GM19467 (cell line): ENCODE results near the gene LATS2.

Experiments
- ATAC-seq: cut with Tn5 transposase; IDR thresholded peaks from one replicate; pipeline ENCODE4 v1.9.1; 2021; ENCODE audit warnings: mild to moderate bottlenecking, moderate library complexity; ENCODE audit not compliant: unreplicated experiment

LATS2 gene

GRCh38 chr13:21048901-21049698 lies 12.3 kb downstream of the LATS2 start:
- no peak for ATAC-seq

- no peak for ATAC-seq
Measured at GRCh38 chr13:21047591-21048282, 13.6 kb downstream of the LATS2 start.

- no peak for ATAC-seq
Measured at GRCh38 chr13:21047087-21047486, 14.3 kb downstream of the LATS2 start.

- ATAC-seq = no peak
Measured at GRCh38 chr13:21046203-21046602, 15.2 kb downstream of the LATS2 start.

DNA sequence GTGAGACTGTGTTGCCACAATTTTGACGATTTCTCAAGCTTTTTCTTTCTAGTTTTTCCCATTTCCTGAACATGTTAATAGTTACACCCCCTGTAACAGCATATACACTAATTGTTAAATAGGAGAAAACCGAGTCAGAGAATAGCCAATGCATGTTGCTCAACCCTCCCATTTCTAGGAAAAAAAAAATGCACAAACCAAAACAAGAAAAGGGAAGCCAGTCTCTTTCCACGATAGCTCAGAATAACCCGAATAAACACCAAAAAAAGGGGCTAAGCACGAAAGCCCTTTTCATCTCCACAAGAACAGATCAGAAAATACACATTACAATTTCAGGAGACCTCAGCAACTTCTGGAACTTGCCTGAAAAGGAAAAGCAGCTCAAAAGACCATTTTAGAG lies 16.3 kb downstream of the LATS2 start:
- ATAC-seq = no peak

DNA sequence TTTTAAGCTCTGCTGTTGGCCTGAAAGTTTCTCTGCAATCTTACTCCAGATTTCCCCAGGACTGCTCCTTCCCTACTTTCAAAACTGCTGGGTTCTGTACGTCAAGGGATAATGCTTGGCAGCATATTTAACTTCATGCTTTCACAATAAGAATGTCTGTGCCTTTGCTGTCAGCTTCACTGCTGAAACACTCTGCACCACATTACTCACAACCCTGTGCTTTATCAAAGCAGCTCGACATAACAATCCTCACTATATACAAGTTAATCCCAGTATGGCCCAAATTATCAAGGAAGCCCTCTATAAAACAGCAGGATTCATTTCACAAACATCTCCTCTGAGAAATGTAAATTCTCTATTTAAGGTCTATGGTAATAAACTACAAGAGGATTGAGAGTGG lies 17.5 kb downstream of the LATS2 start:
- ATAC-seq = no peak

DNA sequence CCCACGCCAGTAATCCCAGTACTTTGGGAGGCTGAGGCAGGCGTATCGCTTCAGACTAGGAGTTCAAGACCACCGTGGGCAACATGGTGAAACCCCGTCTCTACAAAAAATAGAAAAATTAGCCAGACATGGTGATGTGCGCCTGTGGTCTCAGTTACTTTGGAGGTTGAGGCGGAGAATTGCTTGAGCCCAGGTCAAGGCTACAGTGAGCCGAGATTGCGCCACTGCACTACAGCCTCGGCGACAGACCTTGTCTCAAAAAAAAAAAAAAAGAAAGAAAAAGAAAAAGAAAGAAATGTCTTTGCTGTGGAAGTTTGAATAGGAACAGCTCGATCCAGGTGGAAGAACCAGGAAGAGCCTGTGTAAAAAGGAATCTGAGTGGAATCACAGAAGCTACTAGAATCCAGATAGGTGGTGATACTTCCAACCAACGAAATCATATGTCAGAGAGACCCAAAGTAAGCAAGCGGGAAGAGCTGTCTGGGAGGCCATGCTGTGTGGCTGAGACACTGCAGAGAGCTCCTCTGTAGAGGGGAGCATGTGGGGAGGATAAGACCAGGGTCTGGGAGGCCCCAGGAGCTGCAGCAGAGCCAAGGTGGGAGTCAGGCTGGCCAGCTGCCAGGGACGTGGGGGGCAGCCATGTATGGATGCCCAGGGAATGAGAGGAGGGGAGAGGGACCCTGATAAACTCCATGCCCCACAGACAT lies 21.1 kb downstream of the LATS2 start:
- no peak for ATAC-seq

GRCh38 chr13:21039097-21039800 lies 22.1 kb downstream of the LATS2 start:
- no peak for ATAC-seq

DNA sequence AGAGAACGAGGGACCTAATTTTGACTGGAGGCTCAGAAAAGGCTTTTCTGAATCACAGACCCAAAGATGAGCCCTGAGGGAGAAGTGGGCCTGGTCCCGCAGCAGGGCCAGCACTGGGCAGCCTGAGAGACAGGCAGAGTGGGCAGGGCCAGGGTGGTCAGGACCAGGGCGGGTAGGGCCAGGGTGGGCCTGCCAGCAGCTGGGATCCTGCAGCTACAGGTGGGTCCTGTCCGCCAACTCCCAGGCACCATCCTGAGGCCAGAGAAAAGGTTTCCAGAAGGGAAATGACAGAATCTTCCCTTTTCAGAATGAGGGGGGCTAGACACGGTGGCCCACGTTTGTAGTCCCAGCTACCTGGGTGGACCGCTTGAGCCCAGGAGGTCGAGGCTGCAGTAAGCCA lies 23.7 kb downstream of the LATS2 start:
- no peak for ATAC-seq

DNA sequence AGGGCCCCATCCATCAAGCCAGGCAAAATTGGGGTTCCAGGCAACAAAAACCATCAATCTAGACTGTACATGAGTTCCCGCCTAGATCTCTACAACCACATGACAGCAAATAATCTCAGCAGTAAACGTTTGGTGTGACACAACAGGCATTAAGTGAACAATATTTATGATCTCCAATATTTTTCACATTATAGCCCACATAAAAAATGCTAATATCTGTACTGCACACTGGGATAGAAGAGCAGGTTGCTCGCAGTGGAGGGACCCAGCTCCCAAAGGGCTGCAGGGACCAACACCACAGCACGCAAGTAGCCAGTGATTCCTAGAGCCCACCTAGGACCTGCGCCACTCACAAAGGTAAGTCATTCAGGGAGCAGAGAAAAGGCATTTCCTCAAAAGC lies 25.9 kb downstream of the LATS2 start:
- no peak for ATAC-seq

GRCh38 chr13:21034603-21035191 lies 26.7 kb downstream of the LATS2 start:
- no peak for ATAC-seq

DNA sequence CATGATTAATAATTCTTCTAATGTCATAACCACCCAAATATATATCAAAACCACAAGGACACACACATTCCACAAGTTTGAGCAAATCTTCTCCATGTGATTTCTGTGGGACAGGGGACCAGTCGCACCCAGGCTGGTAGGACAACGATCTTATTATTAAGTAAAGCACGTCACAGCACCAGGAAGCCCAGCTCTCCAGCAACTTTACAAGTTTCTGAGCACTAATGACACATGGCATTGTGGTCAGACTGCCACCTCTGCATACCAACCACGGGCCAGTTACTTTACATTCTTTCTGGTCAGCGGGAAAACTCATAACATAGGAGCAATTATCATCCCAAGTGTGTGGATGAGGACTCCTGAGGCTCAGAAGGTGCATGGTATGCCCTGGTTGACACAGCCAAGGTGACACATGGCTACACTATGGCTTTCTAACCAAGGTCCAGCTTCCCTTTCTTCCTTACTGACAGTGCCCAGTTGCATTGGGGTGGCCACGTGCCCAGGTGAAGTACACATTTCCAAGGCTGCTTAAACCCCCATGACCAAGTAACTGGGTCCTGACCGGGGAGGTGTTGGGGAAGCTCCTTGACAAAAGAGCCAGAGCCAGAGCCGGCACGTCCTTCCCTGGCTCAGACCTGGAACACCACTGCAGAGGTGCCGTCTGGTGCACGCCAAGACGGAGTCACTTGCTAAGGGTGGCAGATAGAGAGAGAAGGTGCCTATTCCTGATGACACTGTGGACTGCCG lies 27.4 kb downstream of the LATS2 start:
- ATAC-seq = no peak

GRCh38 chr13:21033212-21033840 lies 28.1 kb downstream of the LATS2 start:
- ATAC-seq = no peak

DNA sequence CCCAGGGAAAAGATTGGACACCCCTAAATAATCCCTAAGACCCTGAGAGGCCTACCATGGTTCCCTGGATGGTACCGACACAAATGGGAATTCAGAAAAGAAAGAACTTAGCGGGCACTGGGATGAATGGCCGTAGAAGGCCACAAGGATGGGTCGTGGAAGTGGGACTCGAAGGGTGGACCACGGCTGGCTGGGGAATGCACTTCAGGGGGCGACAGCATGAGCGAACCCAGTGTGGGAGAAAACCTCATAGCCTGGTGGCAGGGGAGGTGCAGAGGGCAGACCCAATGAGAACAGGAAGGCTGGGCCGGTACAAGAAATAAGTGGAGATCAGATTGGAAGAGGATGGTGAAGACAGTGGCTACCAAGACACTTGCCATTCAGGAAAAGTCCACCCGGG lies 28.7 kb downstream of the LATS2 start:
- ATAC-seq = no peak

DNA sequence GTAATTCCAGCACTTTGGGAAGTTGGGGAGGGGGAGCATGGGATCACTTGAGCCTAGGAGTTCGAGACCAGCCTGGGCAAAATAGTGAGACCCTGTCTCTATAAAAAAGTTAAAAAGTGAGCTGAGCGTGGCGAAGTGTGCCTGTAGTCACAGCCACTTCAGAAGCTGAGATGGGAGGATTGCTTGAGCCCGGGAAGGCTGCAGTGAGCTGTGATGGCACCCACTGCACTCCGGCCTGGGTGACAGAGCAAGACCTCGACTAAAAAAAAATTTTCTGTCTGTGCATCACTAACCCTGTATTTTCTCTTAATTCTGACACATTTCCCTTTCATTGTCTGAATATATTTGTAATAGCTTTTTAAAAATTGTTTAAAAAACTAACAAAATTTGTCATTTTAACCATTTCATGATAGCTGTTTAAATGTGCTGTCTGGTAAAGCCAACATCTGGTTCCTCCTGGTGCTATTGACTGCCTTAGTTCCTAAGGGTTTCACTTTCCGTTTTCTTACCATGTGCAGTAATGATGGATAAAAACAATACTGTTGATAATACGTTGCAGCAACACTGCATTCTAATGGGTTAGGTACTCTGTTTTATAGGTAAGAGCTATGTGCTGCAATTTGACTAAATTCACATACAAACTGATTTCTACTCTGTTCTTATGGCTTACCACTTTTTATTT lies 29.7 kb downstream of the LATS2 start:
- ATAC-seq = no peak

GRCh38 chr13:21025539-21025938 lies 35.8 kb downstream of the LATS2 start:
- no peak for ATAC-seq

GRCh38 chr13:21022056-21022979 lies 39.1 kb downstream of the LATS2 start:
- ATAC-seq = no peak

- ATAC-seq = no peak
Measured at GRCh38 chr13:21020581-21020980, 40.8 kb downstream of the LATS2 start.
